Esophagus (tissue), 2 donors: ENCODE measurements around the gene FHIT. TPM values are rescaled to one million over a fixed set of nuclear protein-coding genes. Genes with fewer than 3 reads are reported as not detected.

Source experiments
- H3K27ac ChIP-seq, 2 donors: one replicate each; pipeline ENCODE4 v1.5.1; 2013; ENCODE audit warnings: low read depth in 2 of 2, mild to moderate bottlenecking in 2 of 2, inconsistent platforms in 1 of 2, low read length in 1 of 2, moderate library complexity in 1 of 2
- H3K27me3 ChIP-seq, 2 donors: one replicate each; pipeline ENCODE4 v1.6.1; 2013; ENCODE audit warnings: low read length in 2 of 2, control low read depth in 1 of 2, mild to moderate bottlenecking in 1 of 2; ENCODE audit not compliant: insufficient read depth in 2 of 2, control insufficient read depth in 1 of 2
- H3K36me3 ChIP-seq, 2 donors: one replicate each; pipeline ENCODE4 v1.6.1; 2013; ENCODE audit warnings: low read length in 1 of 2; ENCODE audit not compliant: control insufficient read depth in 2 of 2, insufficient read depth in 2 of 2
- H3K4me1 ChIP-seq, 2 donors: one replicate each; pipeline ENCODE4 v1.6.1; 2013; ENCODE audit warnings: low read length in 1 of 2; ENCODE audit not compliant: control insufficient read depth in 2 of 2, insufficient read depth in 2 of 2
- H3K4me3 ChIP-seq, 2 donors: one replicate each; pipeline ENCODE4 v1.5.1; 2013; ENCODE audit warnings: low read length in 2 of 2, mild to moderate bottlenecking in 2 of 2, low read depth in 1 of 2, moderate library complexity in 1 of 2
- H3K9me3 ChIP-seq, 2 donors: one replicate each; pipeline ENCODE4 v1.6.1; 2013; ENCODE audit warnings: mild to moderate bottlenecking in 2 of 2, low read depth in 1 of 2, low read length in 1 of 2, moderate library complexity in 1 of 2; ENCODE audit not compliant: control insufficient read depth in 2 of 2, insufficient read depth in 1 of 2
- WGBS, 2 donors: extraction: QIAGEN DNeasy Blood & Tissue Kit; methylation state at CpG; one replicate each; pipeline ENCODE4 v1.1.7; 2013; 5-methylcytosine and 5-hydroxymethylcytosine counted together
- polyA plus RNA-seq, 2 donors: library from polyadenylated mRNA; stranded (reverse); fragments of 200-250 nt; gene quantifications; one replicate each; pipeline ENCODE4 v1.2.3, GENCODE V29; 2013
- donor health status: healthy with polysubstance abuse.
- donor health status: Bipolar disorder and iron deficiency.

The FHIT gene
- polyA plus RNA-seq, 2 donors: 3.4 to 5.0 TPM

DNA sequence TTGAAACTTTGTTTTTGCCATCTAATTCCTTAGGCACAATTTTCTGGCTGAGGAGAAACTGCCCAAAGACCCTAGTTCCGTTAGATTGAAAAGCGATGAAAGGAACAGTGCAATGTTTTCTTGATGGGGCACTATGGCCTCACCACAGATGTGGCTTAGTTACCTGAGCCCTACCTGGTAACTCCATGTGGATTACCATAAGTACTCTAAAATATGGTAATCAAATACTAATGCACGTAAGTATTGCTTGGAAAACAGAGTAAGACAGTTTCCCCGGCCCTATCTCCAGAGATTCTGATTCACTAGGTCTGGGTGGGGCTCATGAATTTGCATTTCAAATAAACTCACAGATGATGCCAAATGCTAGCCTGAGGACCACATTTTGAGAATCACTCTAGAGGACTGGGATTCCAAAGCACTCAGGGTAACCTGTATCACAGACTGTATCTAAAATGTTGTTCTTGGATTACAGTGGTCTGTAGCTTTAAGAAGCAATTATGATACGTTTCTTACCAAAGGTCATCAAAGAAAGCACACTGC is 806.3 kb downstream of the FHIT start:
- Histone ChIP-seq H3K4me3 (no peak overlapping the region), H3K36me3 (no peaks in the 10 kb centered on the region), H3K9me3 (no peaks in the 10 kb centered on the region), H3K27ac (no peak overlapping the region), H3K4me1 (no peaks in the 10 kb centered on the region), H3K27me3 (no peaks in the 10 kb centered on the region)
- 64 to 66% methylated on average over 5 of the region's 5 CpGs for WGBS, 2 donors

- Histone ChIP-seq H3K27ac (no peak overlapping the region), H3K36me3 (no peaks in the 10 kb centered on the region), H3K27me3 (no peaks in the 10 kb centered on the region), H3K9me3 (no peaks in the 10 kb centered on the region), H3K4me1 (no peaks in the 10 kb centered on the region), H3K4me3 (no peak overlapping the region)
- 89 to 94% methylated on average over 2 of the region's 2 CpGs for WGBS, 2 donors
Measured at GRCh38 chr3:60440869-60441268, 810.4 kb downstream of the FHIT start.

DNA sequence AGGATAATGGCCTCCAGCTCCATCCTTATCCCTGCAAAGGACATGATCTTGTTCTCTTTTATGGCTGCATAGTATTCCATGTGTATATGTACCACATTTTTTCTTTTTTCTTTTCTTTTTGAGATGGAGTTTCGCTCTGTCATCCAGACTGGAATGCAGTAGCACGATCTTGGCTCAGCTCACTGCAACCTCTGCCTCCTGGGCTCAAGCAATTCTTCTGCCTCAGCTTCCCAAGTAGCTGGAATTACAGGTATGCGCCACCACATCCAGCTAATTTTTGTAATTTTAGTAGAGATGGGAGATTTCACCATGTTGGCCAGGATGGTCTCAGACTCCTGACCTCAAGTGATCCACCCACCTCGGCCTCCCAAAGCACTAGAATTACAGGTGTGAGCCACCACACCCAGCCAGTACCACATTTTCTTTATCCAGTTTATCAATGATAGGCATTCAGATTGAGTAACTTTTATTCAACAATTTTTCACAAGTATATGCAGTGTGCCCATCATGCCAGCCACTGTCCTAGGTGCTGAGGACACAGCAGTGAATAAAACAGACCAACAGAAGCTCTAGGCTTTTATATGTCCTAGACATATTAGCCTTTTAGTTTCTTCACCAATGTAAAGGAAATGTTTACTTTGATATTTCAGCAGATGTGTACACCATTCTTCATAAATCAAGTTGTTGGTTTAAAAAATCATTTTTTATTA is 815.2 kb downstream of the FHIT start:
- Histone ChIP-seq H3K4me3 (no peak overlapping the region), H3K27me3 (no peaks in the 10 kb centered on the region), H3K27ac (no peak overlapping the region), H3K36me3 (no peaks in the 10 kb centered on the region), H3K9me3 (no peaks in the 10 kb centered on the region), H3K4me1 (no peaks in the 10 kb centered on the region)
- 93 to 96% methylated on average over 4 of the region's 4 CpGs for WGBS, 2 donors

GRCh38 chr3:60434950-60435349 is 816.3 kb downstream of the FHIT start:
- no peaks in the 10 kb centered on the region for H3K9me3 ChIP-seq
- no peaks in the 10 kb centered on the region for H3K4me1 ChIP-seq
- no peak overlapping the region for H3K4me3 ChIP-seq
- no peak overlapping the region for H3K27ac ChIP-seq
- no peaks in the 10 kb centered on the region for H3K27me3 ChIP-seq
- H3K36me3 ChIP-seq: no peaks in the 10 kb centered on the region

DNA sequence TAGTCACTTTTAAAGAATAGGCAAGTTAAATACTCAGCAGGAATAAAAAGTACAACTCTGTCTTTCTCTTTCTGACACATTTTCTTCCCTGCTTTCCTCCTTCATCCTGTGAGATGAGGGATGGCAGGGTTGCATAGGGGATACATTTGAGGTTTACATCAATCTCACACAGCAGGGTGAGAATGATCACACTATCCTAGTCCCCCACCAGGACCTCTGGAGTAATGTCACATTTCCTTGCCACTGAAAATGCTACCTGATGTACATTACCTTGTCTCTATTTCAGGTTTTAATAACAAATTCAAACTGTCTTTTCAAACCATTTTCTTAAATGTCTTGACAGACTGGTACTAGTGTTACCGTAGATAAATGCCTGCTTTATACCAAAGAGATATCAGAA is 816.9 kb downstream of the FHIT start:
- WGBS, 2 donors: 18 to 44% methylated on average over 1 of the region's 1 CpG
- Histone ChIP-seq H3K4me1 (no peaks in the 10 kb centered on the region), H3K27me3 (no peaks in the 10 kb centered on the region), H3K4me3 (no peak overlapping the region), H3K27ac (no peak overlapping the region), H3K9me3 (peaks cover 0 to 1% of the 10 kb centered on the region in 2 donors), H3K36me3 (no peaks in the 10 kb centered on the region)

GRCh38 chr3:60431599-60431958 is 819.7 kb downstream of the FHIT start:
- Histone ChIP-seq H3K4me3 (no peak overlapping the region), H3K9me3 (peaks cover 0 to 1% of the 10 kb centered on the region in 2 donors), H3K27ac (no peak overlapping the region), H3K36me3 (no peaks in the 10 kb centered on the region), H3K27me3 (no peaks in the 10 kb centered on the region), H3K4me1 (no peaks in the 10 kb centered on the region)
- WGBS, 2 donors: 49 to 62% methylated on average over 5 of the region's 5 CpGs

- Histone ChIP-seq H3K27me3 (no peaks in the 10 kb centered on the region), H3K9me3 (peaks cover 0 to 1% of the 10 kb centered on the region in 2 donors), H3K4me3 (no peak overlapping the region), H3K36me3 (no peaks in the 10 kb centered on the region), H3K4me1 (no peaks in the 10 kb centered on the region), H3K27ac (no peak overlapping the region)
- WGBS, 2 donors: 86 to 93% methylated on average over 1 of the region's 1 CpG
Measured at GRCh38 chr3:60430205-60430604, 821.0 kb downstream of the FHIT start.

DNA sequence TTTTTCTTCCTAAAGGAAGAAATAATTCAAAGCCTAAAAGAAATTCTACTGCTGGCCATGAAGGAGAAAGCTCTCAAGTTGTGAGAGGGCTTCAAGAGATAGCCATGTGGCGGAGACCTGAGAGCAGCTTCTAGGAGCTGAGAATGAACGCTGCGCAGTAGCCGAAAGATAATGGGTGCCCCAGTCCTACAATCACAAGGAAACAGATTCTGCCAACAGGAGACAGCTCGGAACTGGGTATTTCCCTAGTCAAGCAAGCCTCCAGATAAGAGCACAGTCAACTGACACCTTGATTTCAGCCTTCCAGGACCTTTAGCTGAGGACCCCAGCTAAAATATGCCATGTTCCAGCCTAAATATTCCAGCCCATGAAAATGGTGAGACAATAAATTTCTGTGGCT is 824.1 kb downstream of the FHIT start:
- 93 to 96% methylated on average over 5 of the region's 5 CpGs for WGBS, 2 donors
- Histone ChIP-seq H3K27ac (no peak overlapping the region), H3K4me3 (no peak overlapping the region), H3K9me3 (peaks cover 0 to 1% of the 10 kb centered on the region in 2 donors), H3K36me3 (no peaks in the 10 kb centered on the region), H3K27me3 (no peaks in the 10 kb centered on the region), H3K4me1 (no peaks in the 10 kb centered on the region)

DNA sequence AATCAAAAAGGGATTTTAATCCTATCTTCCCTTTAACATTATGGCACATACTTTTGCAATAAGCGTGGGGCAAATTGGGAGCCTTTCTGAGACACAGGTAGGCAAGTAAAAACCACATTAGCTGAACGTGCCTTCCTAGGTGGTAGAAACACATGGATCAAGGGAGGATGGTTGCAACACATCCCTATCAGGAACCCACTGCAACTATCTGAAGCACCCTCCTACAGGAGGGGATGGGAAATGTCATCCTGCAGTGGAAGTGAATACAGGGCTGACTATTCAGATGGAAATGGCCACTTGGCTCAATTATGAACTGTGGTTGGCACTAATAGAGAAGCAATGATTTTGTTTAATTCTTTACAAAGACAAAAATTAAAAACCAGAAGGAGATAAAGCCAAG is 826.3 kb downstream of the FHIT start:
- H3K9me3 ChIP-seq: peaks cover 0 to 1% of the 10 kb centered on the region in 2 donors
- WGBS, 2 donors: 86 to 88% methylated on average over 2 of the region's 2 CpGs
- no peaks in the 10 kb centered on the region for H3K4me1 ChIP-seq
- H3K27me3 ChIP-seq: no peaks in the 10 kb centered on the region
- no peak overlapping the region for H3K4me3 ChIP-seq
- H3K36me3 ChIP-seq: no peaks in the 10 kb centered on the region
- no peak overlapping the region for H3K27ac ChIP-seq

- no peaks in the 10 kb centered on the region for H3K27me3 ChIP-seq
- no peak overlapping the region for H3K27ac ChIP-seq
- H3K36me3 ChIP-seq: no peaks in the 10 kb centered on the region
- H3K4me1 ChIP-seq: no peaks in the 10 kb centered on the region
- H3K9me3 ChIP-seq: no peaks in the 10 kb centered on the region
- H3K4me3 ChIP-seq: no peak overlapping the region
- 78 to 84% methylated on average over 3 of the region's 3 CpGs for WGBS, 2 donors
Measured at GRCh38 chr3:60424034-60424433, 827.2 kb downstream of the FHIT start.
